ENCODE data around the gene KDM3B.
"Not testable (repeated sequence)": the region's sequence is repeated elsewhere in the genome, so short reads cannot be mapped to it uniquely, and the experiment has no call there.

The KDM3B gene

GRCh38 chr5:138352071-138352721 is at the start of gene KDM3B:
Gene KDM3B, plus strand, starts transcription at chr5:138352685. Its CDS starts 111 bp downstream, at chr5:138352796.
- peak; percentile 90 to 91 for DNase-seq (ENCODE audit: low read depth in 2 of 2)

GRCh38 chr5:138303372-138303771 is 49.1 kb upstream of the KDM3B start:
- DNase-seq (ENCODE audit: low read depth in 2 of 2) = no peak

DNA sequence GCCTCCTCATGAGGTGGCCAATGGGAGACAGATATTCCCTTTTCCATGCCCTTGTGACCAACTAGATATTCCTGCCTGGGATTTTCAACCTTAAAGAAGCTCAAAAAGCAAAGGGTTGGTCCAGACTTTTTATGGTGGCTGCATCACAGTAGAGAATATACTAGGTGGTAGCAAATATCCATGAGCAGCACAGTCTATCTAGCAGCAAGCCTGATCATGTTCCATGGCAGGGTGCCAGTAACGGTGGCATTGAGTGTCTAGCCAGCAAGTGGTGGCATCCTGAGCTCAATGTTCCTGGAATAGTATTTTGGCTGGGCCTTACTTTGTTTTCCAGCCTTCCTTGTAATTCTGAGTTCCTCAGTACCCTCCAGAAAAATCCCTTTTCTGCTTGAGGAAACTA is 46.7 kb upstream of the KDM3B start:
- DNase-seq (ENCODE audit: low read depth in 2 of 2) = no peak

DNA sequence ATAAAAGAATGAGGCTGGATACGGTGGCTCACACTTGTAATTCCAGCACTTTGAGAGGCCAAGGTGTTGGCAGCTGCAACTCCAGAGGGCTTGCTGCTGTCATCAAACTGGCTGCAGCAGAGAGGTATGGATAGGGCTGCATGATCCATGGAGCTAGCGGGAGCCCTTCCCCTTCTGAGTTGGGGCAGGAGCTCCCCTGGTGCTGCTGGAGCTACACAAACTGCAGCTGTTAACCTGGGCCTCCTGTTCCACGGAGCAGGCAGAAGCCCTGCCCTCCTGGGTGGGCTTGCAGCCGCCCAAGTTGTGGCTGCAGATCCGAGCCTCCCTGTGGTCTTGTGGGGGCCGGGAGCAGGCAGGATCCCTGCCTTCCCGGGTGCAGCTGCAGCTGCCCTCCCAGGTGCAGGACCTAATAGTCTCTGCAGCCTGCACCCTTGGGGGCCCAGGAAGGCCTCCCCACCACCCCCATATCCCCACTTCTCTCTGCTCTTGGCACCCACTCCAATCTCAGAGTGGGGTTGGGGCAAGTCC is 36.7 kb upstream of the KDM3B start:
- no peak for DNase-seq (ENCODE audit: low read depth in 2 of 2)

GRCh38 chr5:138316355-138316754 is 36.1 kb upstream of the KDM3B start:
- no peak for DNase-seq (ENCODE audit: low read depth in 2 of 2)

DNA sequence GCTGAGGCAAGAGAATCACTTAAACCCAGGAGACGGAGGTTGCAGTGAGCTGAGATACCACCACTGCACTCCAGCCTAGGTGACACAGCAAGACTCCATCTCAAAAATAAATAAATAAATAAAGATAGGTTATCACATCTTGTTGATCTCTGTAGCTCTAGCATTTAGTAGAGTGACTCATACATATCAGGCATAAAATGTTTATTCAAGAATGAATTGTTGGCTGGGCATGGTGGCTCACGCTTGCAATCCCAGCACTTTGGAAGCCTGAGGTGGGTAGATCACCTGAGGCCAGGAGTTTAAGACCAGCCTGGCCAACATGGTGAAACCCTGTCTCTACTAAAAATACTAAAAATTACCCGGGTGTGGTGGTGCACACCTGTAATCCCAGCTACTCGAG is 34.3 kb upstream of the KDM3B start:
- DNase-seq (ENCODE audit: low read depth in 2 of 2) = not testable (repeated sequence)

GRCh38 chr5:138330813-138331448 is 21.6 kb upstream of the KDM3B start:
- DNase-seq (ENCODE audit: low read depth in 2 of 2) = no peak

DNA sequence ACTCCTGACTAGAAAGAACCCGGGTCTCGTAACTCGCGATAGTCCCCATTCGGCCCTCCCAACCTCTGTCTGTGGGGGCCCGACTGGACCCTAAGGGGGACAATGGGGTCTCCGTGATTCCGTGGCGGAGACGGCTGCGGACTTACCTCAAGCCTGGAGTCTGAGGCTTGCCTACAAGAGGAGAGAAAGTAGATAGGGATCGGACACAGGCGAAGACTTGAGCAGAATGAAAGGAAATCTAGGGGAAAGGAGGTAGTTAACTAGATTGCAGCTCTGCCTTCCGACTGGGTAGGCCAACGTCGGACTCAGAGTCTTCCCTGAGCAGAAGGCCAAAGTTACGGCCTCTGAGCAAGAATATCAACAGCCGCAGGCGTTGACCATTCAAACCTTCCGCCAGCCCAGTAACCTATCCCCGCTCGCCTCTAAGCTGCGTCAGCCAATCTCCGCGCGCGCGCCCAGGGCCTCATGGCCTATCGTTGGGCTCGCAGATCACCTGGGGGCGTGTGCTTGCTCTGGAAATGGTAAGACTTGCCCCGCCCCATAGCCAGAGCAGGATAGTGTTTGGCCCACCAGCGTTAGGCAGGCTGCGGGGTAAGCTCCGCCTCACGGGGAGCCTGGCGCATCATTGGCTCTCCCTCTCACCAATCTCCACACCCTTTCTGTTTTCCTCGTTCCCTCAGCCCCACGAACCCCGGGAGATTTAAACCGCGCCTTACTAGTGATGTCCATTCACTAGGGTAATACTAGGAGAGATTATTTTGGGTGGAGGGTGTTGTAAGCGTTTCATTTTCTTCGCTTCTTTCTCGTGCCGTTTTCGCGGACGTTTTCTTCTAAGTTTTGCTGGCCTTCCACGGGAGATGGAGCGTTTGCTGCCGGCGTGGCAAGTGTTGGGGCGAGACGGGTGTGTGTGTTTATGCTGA is 20.8 kb upstream of the KDM3B start, which contains the start of gene CDC25C:
TSS of gene CDC25C (minus strand) at position 356 of the 920 bp plus-strand sequence. CDS start 624 bp downstream, outside the sequence.
- DNase-seq (ENCODE audit: low read depth in 2 of 2) = peak; percentile 96 to 97

GRCh38 chr5:138334867-138335447 is 17.5 kb upstream of the KDM3B start:
- no peak for DNase-seq (ENCODE audit: low read depth in 2 of 2)

DNA sequence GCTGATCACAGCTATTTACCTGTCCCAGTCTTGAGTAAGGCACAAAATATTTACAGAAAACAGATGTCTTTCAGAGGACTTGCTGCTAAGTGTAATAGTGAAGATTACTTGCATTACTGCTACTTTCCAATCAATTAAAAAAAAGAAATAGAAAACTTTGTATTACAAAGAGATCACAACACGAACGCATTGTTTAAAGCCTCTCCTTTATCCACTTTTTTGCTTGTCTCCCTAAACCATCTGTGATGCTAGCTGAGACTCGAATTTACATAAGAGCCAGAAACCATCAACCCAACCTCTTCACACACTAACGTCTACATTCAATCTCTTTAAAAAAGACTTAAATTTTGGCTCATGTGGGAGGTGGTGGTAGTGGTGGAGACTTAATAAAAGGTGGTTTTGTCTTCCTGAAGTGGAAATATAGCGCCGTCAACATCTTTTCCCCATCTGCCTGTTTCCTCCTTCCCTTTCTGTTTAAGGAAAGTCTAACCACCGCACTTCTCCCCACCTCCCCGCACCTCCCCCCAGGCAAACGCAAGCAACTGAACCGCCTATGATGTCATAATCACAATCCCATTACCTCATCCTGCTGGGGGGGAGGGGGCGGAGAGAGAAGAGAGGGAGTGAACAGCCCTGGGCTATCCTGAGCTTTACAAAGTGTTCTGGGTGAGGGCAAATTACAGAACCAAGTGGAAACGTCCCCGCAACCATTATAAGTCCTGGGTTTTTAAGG is 15.4 kb upstream of the KDM3B start:
- no peak for DNase-seq (ENCODE audit: low read depth in 2 of 2)

- DNase-seq (ENCODE audit: low read depth in 2 of 2) = peak; percentile 85
Observed at GRCh38 chr5:138337685-138338410, 14.6 kb upstream of the KDM3B start, which contains the start of gene FAM53C. Gene FAM53C, plus strand, starts transcription at chr5:138338266. Its CDS starts 3,070 bp downstream, at chr5:138341336.

- DNase-seq (ENCODE audit: low read depth in 2 of 2) = no peak
Observed at GRCh38 chr5:138338411-138339090, 13.9 kb upstream of the KDM3B start.

DNA sequence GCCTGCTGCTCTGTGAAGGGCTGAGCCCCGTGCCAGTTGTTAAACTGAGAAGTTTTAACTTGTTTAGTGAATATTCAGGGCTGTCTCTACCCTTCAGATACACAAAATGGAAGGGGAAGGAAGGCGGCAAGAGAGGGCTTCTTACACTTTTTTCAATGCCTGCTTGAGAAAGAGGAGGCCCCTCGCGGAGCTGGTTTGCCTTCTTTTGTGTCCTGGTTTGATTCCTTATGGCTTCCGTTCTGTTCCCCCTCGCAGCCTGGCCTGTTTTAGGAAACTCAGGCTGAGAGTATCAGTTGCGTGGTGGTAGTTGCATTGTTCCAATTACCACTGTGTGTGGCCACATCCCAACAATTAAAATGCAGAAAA is 13.4 kb upstream of the KDM3B start:
- no peak for DNase-seq (ENCODE audit: low read depth in 2 of 2)

GRCh38 chr5:138339464-138339863 is 13.0 kb upstream of the KDM3B start:
- no peak for DNase-seq (ENCODE audit: low read depth in 2 of 2)

DNA sequence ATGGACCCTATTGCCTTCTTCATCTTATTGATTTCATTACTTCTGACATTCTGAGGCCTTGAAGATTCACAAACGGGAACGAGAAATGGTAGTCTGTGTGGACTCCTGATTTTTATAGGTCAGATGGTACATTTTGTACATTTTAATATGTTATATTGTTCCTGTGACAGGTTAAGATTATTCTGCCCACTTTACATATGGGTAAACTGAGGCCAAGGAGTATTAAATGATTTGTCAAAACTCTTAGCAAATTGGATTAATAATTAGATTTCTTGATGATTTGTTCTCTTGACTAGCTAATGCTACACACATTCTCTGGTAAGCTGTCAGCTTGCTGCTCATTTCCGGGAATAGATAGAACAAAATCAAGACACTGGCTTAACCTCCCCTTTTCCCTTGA is 12.5 kb upstream of the KDM3B start:
- no peak for DNase-seq (ENCODE audit: low read depth in 2 of 2)

DNA sequence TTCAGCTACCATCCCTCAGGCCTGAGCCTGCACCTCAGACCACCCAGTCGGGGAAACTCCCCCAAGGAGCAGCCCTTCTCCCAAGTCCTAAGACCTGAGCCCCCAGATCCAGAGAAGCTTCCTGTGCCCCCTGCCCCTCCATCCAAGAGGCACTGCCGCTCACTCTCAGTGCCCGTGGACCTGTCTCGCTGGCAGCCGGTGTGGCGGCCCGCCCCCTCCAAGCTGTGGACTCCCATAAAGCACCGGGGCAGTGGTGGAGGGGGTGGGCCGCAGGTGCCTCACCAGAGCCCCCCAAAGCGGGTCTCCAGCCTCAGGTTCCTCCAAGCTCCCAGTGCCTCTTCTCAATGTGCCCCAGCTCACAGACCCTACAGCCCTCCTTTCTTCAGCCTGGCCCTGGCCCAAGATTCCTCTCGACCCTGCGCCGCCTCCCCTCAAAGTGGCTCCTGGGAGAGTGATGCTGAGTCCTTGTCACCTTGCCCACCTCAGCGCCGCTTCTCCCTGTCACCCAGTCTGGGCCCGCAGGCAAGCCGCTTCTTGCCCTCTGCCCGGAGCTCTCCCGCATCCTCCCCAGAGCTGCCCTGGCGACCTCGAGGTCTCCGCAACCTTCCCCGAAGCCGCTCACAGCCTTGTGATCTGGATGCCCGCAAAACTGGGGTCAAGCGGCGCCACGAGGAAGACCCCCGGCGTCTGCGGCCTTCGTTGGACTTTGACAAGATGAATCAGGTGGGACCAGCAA is 7.4 kb upstream of the KDM3B start:
- no peak for DNase-seq (ENCODE audit: low read depth in 2 of 2)

DNA sequence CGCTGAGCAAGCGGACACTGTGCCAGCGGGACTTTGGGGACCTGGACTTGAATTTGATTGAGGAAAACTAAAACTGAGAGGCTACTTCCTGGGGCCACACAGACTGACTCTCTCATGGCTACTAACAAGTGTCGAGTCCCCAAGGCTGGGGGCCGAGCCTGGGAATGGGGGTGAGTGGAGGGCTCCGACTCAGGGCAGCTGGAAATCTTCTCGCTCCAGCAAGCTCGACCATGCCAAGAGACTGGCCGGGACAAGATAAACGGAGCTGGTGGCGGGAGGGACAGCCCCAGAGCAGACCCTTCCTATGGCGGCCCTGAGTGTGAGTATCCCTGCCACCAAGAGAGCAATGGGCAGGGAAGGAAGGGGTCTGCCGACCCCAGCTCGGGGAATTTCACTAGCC is 5.6 kb upstream of the KDM3B start:
- DNase-seq (ENCODE audit: low read depth in 2 of 2) = no peak

DNA sequence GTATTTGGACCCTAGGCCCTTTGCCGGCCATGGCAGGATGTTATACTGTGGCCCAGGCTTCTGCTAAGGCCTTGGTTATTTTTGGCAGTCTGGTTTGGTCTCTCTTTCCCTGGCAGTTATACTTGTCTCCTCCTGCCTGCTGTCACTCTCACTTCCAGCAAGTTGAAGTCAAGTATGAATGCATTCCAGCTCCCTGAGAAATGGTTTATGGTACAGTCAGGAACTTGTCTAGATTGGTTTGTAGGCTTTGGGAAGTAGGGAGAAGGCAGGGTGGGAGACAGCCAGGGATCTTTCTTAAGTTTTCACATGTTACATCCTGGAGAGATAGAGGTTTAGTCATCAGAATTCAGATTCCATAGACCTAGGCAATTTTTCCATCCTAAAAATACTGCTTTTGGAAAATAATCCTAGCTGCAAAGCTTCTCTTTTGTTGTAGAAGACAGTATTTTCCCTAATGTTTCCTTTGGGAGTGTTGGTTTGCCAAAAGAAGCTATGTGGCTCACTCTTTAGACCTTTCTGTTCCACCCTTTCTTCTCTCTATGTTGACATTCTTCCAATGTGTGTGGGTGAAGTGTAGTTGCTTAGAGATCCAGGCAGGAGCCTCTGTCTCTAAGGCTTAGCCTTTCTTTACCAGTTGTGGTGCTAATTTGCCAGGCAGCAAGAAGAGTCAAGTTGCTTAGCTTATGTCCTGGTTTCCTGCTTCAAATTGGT is 2.5 kb upstream of the KDM3B start:
- DNase-seq (ENCODE audit: low read depth in 2 of 2) = no peak

DNA sequence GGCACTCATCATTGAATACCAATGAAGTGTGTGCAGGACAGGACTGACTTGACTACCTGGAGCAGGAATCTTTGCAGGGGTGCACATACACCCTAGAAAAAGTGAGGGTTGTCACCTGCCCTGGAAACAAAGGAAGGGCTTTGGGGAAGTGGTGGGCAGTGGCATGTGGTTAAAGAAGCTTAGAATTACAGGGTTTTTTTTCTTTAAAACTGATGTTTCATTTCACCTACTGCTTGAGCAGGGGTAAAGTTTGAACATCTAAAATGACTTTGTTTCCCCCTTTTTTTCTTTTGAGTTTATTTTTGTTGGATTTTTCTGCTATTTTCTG is 2.0 kb upstream of the KDM3B start:
- no peak for DNase-seq (ENCODE audit: low read depth in 2 of 2)

All from stimulated activated CD8-positive, alpha-beta memory T cell treated with anti-CD3 and anti-CD28 coated beads, Interleukin-15, amount 100 ng/mL, for 48 hours (primary cell).